ENCODE data around the gene AP1AR.

AP1AR gene

GRCh38 chr4:112185740-112186670 is 45.6 kb upstream of the AP1AR start:
- no peak for DNase-seq
- H3K4me3 ChIP-seq (ENCODE audit: low read depth, low read length) = no peak overlapping the region
- in situ Hi-C loops (cut with HindIII; ENCODE audit: low pct_ligation_motif_present, low sequenced_read_pairs) = no loop called here
- no peaks in the 10 kb centered on the region for H3K27me3 ChIP-seq (replicated peaks)
- no peaks in the 10 kb centered on the region for H3K36me3 ChIP-seq (replicated peaks)
- TF ChIP-seq CTCF (IDR thresholded peaks at IDR 0.05; ENCODE audit: low read depth, low read length, missing control alignments) = no peak
- H3K27ac ChIP-seq = no peak overlapping the region

- Histone ChIP-seq H3K27me3 (replicated peaks) (no peaks in the 10 kb centered on the region), H3K27ac (no peak overlapping the region), H3K36me3 (replicated peaks) (no peaks in the 10 kb centered on the region), H3K4me3 (ENCODE audit: low read depth, low read length) (no peak overlapping the region)
- no peak for DNase-seq
- peak; percentile 26 for TF ChIP-seq CTCF (IDR thresholded peaks at IDR 0.05; ENCODE audit: low read depth, low read length, missing control alignments)
- in situ Hi-C loops (cut with HindIII; ENCODE audit: low pct_ligation_motif_present, low sequenced_read_pairs) = no loop called here
These were observed 41.8 kb upstream of the AP1AR start for GRCh38 chr4:112189754-112190153.

- no peak for DNase-seq
- H3K36me3 ChIP-seq (replicated peaks) = no peaks in the 10 kb centered on the region
- no peak overlapping the region for H3K27ac ChIP-seq
- in situ Hi-C loops (cut with HindIII; ENCODE audit: low pct_ligation_motif_present, low sequenced_read_pairs) = no loop called here
- H3K4me3 ChIP-seq (ENCODE audit: low read depth, low read length) = no peak overlapping the region
- H3K27me3 ChIP-seq (replicated peaks) = no peaks in the 10 kb centered on the region
- TF ChIP-seq CTCF (IDR thresholded peaks at IDR 0.05; ENCODE audit: low read depth, low read length, missing control alignments) = no peak
These were observed 40.9 kb upstream of the AP1AR start for GRCh38 chr4:112190684-112191083.

GRCh38 chr4:112196461-112196860 is 35.1 kb upstream of the AP1AR start:
- H3K36me3 ChIP-seq (replicated peaks) = no peaks in the 10 kb centered on the region
- H3K27me3 ChIP-seq (replicated peaks) = no peaks in the 10 kb centered on the region
- no peak overlapping the region for H3K4me3 ChIP-seq (ENCODE audit: low read depth, low read length)
- H3K27ac ChIP-seq = no peak overlapping the region
- no peak for DNase-seq
- in situ Hi-C loops (cut with HindIII; ENCODE audit: low pct_ligation_motif_present, low sequenced_read_pairs) = no loop called here
- TF ChIP-seq CTCF (IDR thresholded peaks at IDR 0.05; ENCODE audit: low read depth, low read length, missing control alignments) = no peak

- no peak for DNase-seq
- no peaks in the 10 kb centered on the region for H3K27me3 ChIP-seq (replicated peaks)
- no peaks in the 10 kb centered on the region for H3K36me3 ChIP-seq (replicated peaks)
- in situ Hi-C loops (cut with HindIII; ENCODE audit: low pct_ligation_motif_present, low sequenced_read_pairs) = no loop called here
- no peak overlapping the region for H3K4me3 ChIP-seq (ENCODE audit: low read depth, low read length)
- no peak for TF ChIP-seq CTCF (IDR thresholded peaks at IDR 0.05; ENCODE audit: low read depth, low read length, missing control alignments)
- H3K27ac ChIP-seq = no peak overlapping the region
These were observed 32.5 kb upstream of the AP1AR start for GRCh38 chr4:112199041-112199440.
